ENCODE data around the gene SLC25A5. TPM values are rescaled to one million over a fixed set of nuclear protein-coding genes. Genes with fewer than 3 reads are reported as not detected.

Gene SLC25A5
- total and polyA plus RNA-seq, 4 donors = 191 to 304 (median 207) TPM

- Histone ChIP-seq H3K4me1 (ENCODE audit: control insufficient read depth in 4 of 4, insufficient read depth in 4 of 4, low read length in 3 of 4) (peaks cover 1 to 20% (median 13%) of the 10 kb centered on the region in 4 donors), H3K9ac (ENCODE audit: low read depth in 1 of 2, low read length in 2 of 2) (no peak overlapping the region), H3K27ac (ENCODE audit: low read depth in 1 of 2, low read length in 2 of 2) (no peak overlapping the region), H3K36me3 (ENCODE audit: control insufficient read depth in 4 of 4, insufficient read depth in 3 of 4, low read depth in 1 of 4, low read length in 3 of 4) (no peaks in the 10 kb centered on the region), H3K9me3 (ENCODE audit: control insufficient read depth in 4 of 4, low read length in 3 of 4) (no peaks in the 10 kb centered on the region), H3K27me3 (ENCODE audit: control insufficient read depth in 4 of 4, insufficient read depth in 4 of 4, low read length in 3 of 4) (no peaks in the 10 kb centered on the region), H3K4me3 (ENCODE audit: low read depth in 1 of 3, low read length in 3 of 3) (no peak overlapping the region)
- TF ChIP-seq CTCF (IDR thresholded peaks at IDR 0.05; ENCODE audit: low read depth, low read length, missing input control) (no peak), SP1 (IDR thresholded peaks at IDR 0.05) (no peak), FOXA1 (IDR thresholded peaks at IDR 0.05) (no peak), TAF1 (conservative IDR thresholded peaks at IDR 0.05) (no peak), HNF4A (conservative IDR thresholded peaks at IDR 0.05) (no peak), RXRA (IDR thresholded peaks at IDR 0.05) (no peak), YY1 (IDR thresholded peaks at IDR 0.05) (no peak), EGR1 (IDR thresholded peaks at IDR 0.05; ENCODE audit: low read depth in 2 of 2) (no peak), ATF3 (IDR thresholded peaks at IDR 0.05) (no peak), MAX (IDR thresholded peaks at IDR 0.05) (no peak), REST (IDR thresholded peaks at IDR 0.05) (no peak), HNF4G (IDR thresholded peaks at IDR 0.05) (no peak), FOXA2 (IDR thresholded peaks at IDR 0.05) (no peak), JUND (IDR thresholded peaks at IDR 0.05) (no peak), GABPA (IDR thresholded peaks at IDR 0.05 in 1 of 2, conservative IDR thresholded peaks at IDR 0.05 in 1 of 2) (no peak), ZBTB33 (IDR thresholded peaks at IDR 0.05) (no peak), NR2F2 (IDR thresholded peaks at IDR 0.05) (no peak)
- WGBS = 95% methylated on average over 2 of the region's 2 CpGs
- no peak for DNase-seq (ENCODE audit: low spot score)
These were observed 48.3 kb upstream of the SLC25A5 start for GRCh38 chrX:119419898-119420297.
